WTC11 (cell line): ENCODE data around the gene FUBP3. TPM values are rescaled to one million over a fixed set of nuclear protein-coding genes. Genes with fewer than 3 reads are reported as not detected.

Source experiments
- ATAC-seq: fragments of 200-7000 bp; cut with Tn5 transposase; 2 replicates; pipeline ENCODE4 v1.10.0; 2021; ENCODE audit warnings: mild to moderate bottlenecking, moderate library complexity
- CTCF ChIA-PET: fragments of 300-600 bp; sonication (Branson Sonifier 250); formaldehyde crosslinking; loops from one replicate; lab custom pipeline; 2021; ENCODE audit warnings: antibody characterized with exemption; lab: Charles Lee
- POLR2A ChIA-PET: fragments of 350-600 bp; sonication (Branson Sonifier 250); formaldehyde crosslinking; loops from one replicate; lab custom pipeline; 2021; ENCODE audit warnings: antibody characterized with exemption; lab: Charles Lee
- DNase-seq: peaks from one replicate; pipeline ENCODE4 v3.0.0; 2021; ENCODE audit warnings: low spot score
- H3K27ac Mint-ChIP-seq: 2 replicates; pipeline ENCODE4 v1.8.0; 2021; ENCODE audit warnings: mixed read lengths
- H3K27me3 Mint-ChIP-seq: 2 replicates; pipeline ENCODE4 v1.8.0; 2021; ENCODE audit warnings: low read depth, mild to moderate bottlenecking, moderate library complexity, mixed read lengths
- H3K36me3 Mint-ChIP-seq: 2 replicates; pipeline ENCODE4 v1.8.0; 2021; ENCODE audit warnings: mixed read lengths
- H3K4me1 Mint-ChIP-seq: 2 replicates; pipeline ENCODE4 v1.8.0; 2022; ENCODE audit warnings: mixed read lengths
- H3K4me3 Mint-ChIP-seq: 2 replicates; pipeline ENCODE4 v1.8.0; 2021; ENCODE audit warnings: mild to moderate bottlenecking, moderate library complexity, mixed read lengths
- H3K9me3 Mint-ChIP-seq: 2 replicates; pipeline ENCODE4 v1.8.0; 2021; ENCODE audit warnings: mixed read lengths
- CBFB ChIP-seq: sonication (generic); formaldehyde crosslinking; IDR thresholded peaks from 2 replicates; pipeline ENCODE4 v1.8.1; 2022; ENCODE audit warnings: mild to moderate bottlenecking, low read depth, missing genetic modification reagents
- ELF4 ChIP-seq: sonication (generic); formaldehyde crosslinking; IDR thresholded peaks from 2 replicates; pipeline ENCODE4 v1.8.1; 2022; ENCODE audit warnings: low read depth, mild to moderate bottlenecking, moderate library complexity, missing genetic modification reagents
- ESRRA ChIP-seq: sonication (generic); formaldehyde crosslinking; IDR thresholded peaks from 2 replicates; pipeline ENCODE4 v1.8.1; 2022; ENCODE audit warnings: mild to moderate bottlenecking, missing genetic modification reagents, borderline replicate concordance
- FOXJ3 ChIP-seq: sonication (generic); formaldehyde crosslinking; IDR thresholded peaks from 2 replicates; pipeline ENCODE4 v1.9.0; 2021; ENCODE audit warnings: missing genetic modification reagents, mild to moderate bottlenecking, borderline replicate concordance
- GABPB1 ChIP-seq: sonication (generic); formaldehyde crosslinking; IDR thresholded peaks from 2 replicates; pipeline ENCODE4 v1.8.1; 2023; ENCODE audit warnings: mild to moderate bottlenecking, missing genetic modification reagents
- IRF1 ChIP-seq: sonication (generic); formaldehyde crosslinking; IDR thresholded peaks from 2 replicates; pipeline ENCODE4 v1.8.0; 2023; ENCODE audit warnings: missing genetic modification reagents
- IRF2 ChIP-seq: sonication (generic); formaldehyde crosslinking; IDR thresholded peaks from 2 replicates; pipeline ENCODE4 v1.8.0; 2022; ENCODE audit warnings: low read depth, missing genetic modification reagents, borderline replicate concordance
- MYBL2 ChIP-seq: sonication (generic); formaldehyde crosslinking; IDR thresholded peaks from 2 replicates; pipeline ENCODE4 v1.8.1; 2023; ENCODE audit warnings: mild to moderate bottlenecking, moderate library complexity, missing genetic modification reagents
- NFYB ChIP-seq: sonication (generic); formaldehyde crosslinking; conservative IDR thresholded peaks from 2 replicates; pipeline ENCODE4 v1.8.0; 2022; ENCODE audit warnings: low read depth, missing genetic modification reagents
- NR3C1 ChIP-seq: sonication (generic); formaldehyde crosslinking; conservative IDR thresholded peaks from 2 replicates; pipeline ENCODE4 v1.8.1; 2023; ENCODE audit warnings: low read depth, mild to moderate bottlenecking, missing genetic modification reagents
- OVOL2 ChIP-seq: fragments of 250-450 bp; sonication (Bioruptor Pico); IDR thresholded peaks from 2 replicates; pipeline ENCODE4 v1.9.0; 2021; ENCODE audit warnings: mild to moderate bottlenecking, borderline replicate concordance
- TEAD4 ChIP-seq: sonication (generic); formaldehyde crosslinking; IDR thresholded peaks from 2 replicates; pipeline ENCODE4 v1.8.0; 2022; ENCODE audit warnings: mild to moderate bottlenecking, missing genetic modification reagents
- ZNF219 ChIP-seq: sonication (generic); formaldehyde crosslinking; IDR thresholded peaks from 2 replicates; pipeline ENCODE4 v1.8.0; 2023; ENCODE audit warnings: missing genetic modification reagents, mild to moderate bottlenecking, borderline replicate concordance
- ZNF232 ChIP-seq: sonication (generic); formaldehyde crosslinking; IDR thresholded peaks from 2 replicates; pipeline ENCODE4 v1.8.0; 2022; ENCODE audit warnings: mild to moderate bottlenecking, missing genetic modification reagents
- ZNF263 ChIP-seq: sonication (generic); formaldehyde crosslinking; IDR thresholded peaks from 2 replicates; pipeline ENCODE4 v1.8.1; 2022; ENCODE audit warnings: low read depth, mild to moderate bottlenecking, moderate library complexity, missing genetic modification reagents
- ZNF317 ChIP-seq: sonication (generic); formaldehyde crosslinking; IDR thresholded peaks from 2 replicates; pipeline ENCODE4 v1.8.1; 2023; ENCODE audit warnings: low read depth, mild to moderate bottlenecking, moderate library complexity, missing genetic modification reagents, borderline replicate concordance
- ZNF396 ChIP-seq: fragments of 250-450 bp; sonication (Bioruptor Pico); IDR thresholded peaks from 2 replicates; pipeline ENCODE4 v1.8.0; 2021; ENCODE audit warnings: mild to moderate bottlenecking, moderate library complexity, borderline replicate concordance
- ZNF416 ChIP-seq: fragments of 250-450 bp; sonication (Bioruptor Pico); IDR thresholded peaks from 2 replicates; pipeline ENCODE4 v1.9.0; 2021; ENCODE audit warnings: mild to moderate bottlenecking, inconsistent platforms
- ZNF423 ChIP-seq: fragments of 250-450 bp; sonication (Bioruptor Pico); IDR thresholded peaks from 2 replicates; pipeline ENCODE4 v2.1.2; 2022; ENCODE audit warnings: mild to moderate bottlenecking, moderate library complexity
- ZSCAN18 ChIP-seq: fragments of 250-450 bp; sonication (Bioruptor Pico); IDR thresholded peaks from 2 replicates; pipeline ENCODE4 v2.1.2; 2022; ENCODE audit warnings: mild to moderate bottlenecking, moderate library complexity
- total RNA-seq: library from RNA; stranded (reverse); gene quantifications from 3 replicates; pipeline ENCODE4 v1.2.3, GENCODE V29; 2021
- TF ChIP-seq, protein P1 (sequence below): sonication (generic); formaldehyde crosslinking; IDR thresholded peaks from 2 replicates; pipeline ENCODE4 v1.8.1; 2022; ENCODE audit warnings: low read depth, missing genetic modification reagents, borderline replicate concordance

Gene FUBP3
- total RNA-seq, 1 experiment from 2014 or later = 83.0 TPM

DNA sequence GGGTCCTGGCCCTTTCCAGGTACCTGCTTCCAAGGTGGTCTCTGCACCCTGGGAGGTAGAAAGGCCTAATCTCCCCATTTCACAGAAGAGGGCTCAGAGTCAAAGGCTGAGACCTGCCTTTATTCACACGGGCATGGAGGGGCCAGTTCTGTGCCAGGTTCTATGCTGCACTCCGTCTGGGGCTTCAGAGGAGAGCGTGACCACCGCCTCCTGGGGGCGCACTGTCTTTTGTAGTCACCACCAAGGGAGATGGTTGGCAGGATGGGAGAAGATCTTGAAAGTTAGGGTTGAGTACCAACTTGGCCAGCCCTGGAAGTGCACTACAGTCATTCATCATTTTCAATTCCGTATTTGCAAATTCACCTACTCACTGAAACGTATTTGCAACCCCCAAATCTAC, 61.3 kb downstream of the FUBP3 start (continued):
- TF ChIP-seq MYBL2 (CRISPR knock-in tag) = no peak

DNA sequence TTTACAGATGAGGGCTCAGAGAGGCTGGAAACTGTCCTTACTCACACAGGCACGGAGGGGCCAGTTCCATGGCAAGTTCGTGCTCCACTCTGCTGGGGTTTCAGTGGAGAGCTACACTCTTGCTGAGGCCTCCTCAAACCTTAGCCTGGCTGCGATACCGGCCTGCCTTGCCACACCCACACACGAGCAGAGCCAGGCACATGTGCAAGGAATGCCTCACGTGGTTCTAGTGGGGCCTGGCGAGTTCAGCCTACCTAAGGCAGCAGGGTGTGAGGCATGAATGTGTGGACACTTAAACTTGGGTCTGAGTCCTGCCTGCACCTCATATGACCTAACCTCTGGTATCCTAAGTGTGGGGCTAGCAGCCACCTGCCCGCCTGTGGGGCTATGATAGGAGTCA, 63.5 kb downstream of the FUBP3 start:
- Mint-ChIP-seq H3K27me3 (no peaks in the 10 kb centered on the region), H3K4me3 (no peak overlapping the region), H3K27ac (no peak overlapping the region), H3K4me1 (peaks cover 15% of the 10 kb centered on the region), H3K9me3 (no peaks in the 10 kb centered on the region), H3K36me3 (no peaks in the 10 kb centered on the region; the same call in 1 of the 2 replicates)
- no peak for DNase-seq
- no peak for ATAC-seq
- ChIA-PET POLR2A (no interaction called here), CTCF (interaction anchor here (1.1 kb wide), 1 partner anchor 182 kb away, joined by 5 read pairs; no protein-coding TSS in a partner anchor)
- TF ChIP-seq NFYB (CRISPR knock-in tag) (no peak), ZSCAN18 (CRISPR knock-in tag) (no peak), ZNF219 (CRISPR knock-in tag) (no peak), ZNF232 (CRISPR knock-in tag) (no peak), ZNF263 (CRISPR knock-in tag) (no peak), ESRRA (CRISPR knock-in tag) (no peak), OVOL2 (CRISPR knock-in tag) (no peak), CBFB (no peak), IRF2 (CRISPR knock-in tag) (no peak), ELF4 (no peak), NR3C1 (CRISPR knock-in tag) (no peak), ZNF423 (CRISPR knock-in tag) (no peak), GABPB1 (CRISPR knock-in tag) (no peak), ZNF317 (CRISPR knock-in tag) (no peak), TEAD4 (CRISPR knock-in tag) (no peak), IRF1 (no peak), ZNF416 (CRISPR knock-in tag) (no peak), ZNF396 (no peak)
- TF ChIP-seq, protein P1, sequence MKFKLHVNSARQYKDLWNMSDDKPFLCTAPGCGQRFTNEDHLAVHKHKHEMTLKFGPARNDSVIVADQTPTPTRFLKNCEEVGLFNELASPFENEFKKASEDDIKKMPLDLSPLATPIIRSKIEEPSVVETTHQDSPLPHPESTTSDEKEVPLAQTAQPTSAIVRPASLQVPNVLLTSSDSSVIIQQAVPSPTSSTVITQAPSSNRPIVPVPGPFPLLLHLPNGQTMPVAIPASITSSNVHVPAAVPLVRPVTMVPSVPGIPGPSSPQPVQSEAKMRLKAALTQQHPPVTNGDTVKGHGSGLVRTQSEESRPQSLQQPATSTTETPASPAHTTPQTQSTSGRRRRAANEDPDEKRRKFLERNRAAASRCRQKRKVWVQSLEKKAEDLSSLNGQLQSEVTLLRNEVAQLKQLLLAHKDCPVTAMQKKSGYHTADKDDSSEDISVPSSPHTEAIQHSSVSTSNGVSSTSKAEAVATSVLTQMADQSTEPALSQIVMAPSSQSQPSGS (CRISPR knock-in tag) = no peak

DNA sequence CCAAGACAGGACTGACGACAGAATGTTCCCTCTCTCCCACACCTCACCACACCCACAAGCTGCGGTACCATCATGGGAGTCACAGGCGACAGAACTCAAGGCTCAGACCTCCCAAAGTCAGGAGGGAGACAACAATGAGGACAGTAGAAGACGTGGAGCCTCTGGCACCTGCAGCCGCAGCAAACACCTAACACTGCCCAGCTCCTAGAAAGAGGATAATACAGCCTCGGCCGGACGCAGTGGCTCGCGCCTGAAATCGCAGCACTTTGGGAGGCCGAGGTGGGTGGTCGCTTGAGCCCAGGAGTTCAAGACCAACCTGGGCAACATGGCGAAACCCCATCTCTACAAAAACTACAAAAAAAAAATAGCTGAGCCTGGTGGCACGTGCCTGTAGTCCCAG, 71.8 kb downstream of the FUBP3 start:
- Mint-ChIP-seq H3K4me3 (no peak overlapping the region), H3K36me3 (no peaks in the 10 kb centered on the region), H3K9me3 (no peaks in the 10 kb centered on the region), H3K4me1 (no peaks in the 10 kb centered on the region), H3K27ac (no peak overlapping the region), H3K27me3 (peaks cover 30% of the 10 kb centered on the region)
- ChIA-PET POLR2A (no interaction called here), CTCF (interaction anchor here (0.7 to 1.3 kb wide), 3 partner anchors 10 to 191 kb away, joined by 3 to 4 read pairs (median 3); no protein-coding TSS in a partner anchor)
- TF ChIP-seq ZSCAN18 (CRISPR knock-in tag) (no peak), ZNF396 (no peak), FOXJ3 (CRISPR knock-in tag) (no peak), TEAD4 (CRISPR knock-in tag) (no peak)
- ATAC-seq (no peak), DNase-seq (no peak)
